H1 (cell line): Measurements from ENCODE around the gene CRADD. TPM values are rescaled to one million over a fixed set of nuclear protein-coding genes. Genes with fewer than 3 reads are reported as not detected.

Source experiments
- CTCF ChIA-PET: fragments of 300-600 bp; sonication (Branson Sonifier 250); formaldehyde crosslinking; loops from one replicate; lab custom pipeline; 2021; ENCODE audit not compliant: partially characterized antibody; lab: Charles Lee
- POLR2A ChIA-PET: fragments of 300-600 bp; sonication (Branson Sonifier 250); formaldehyde crosslinking; loops from one replicate; lab custom pipeline; 2021; ENCODE audit warnings: inconsistent platforms; ENCODE audit not compliant: partially characterized antibody; lab: Charles Lee
- DNase-seq, 2 experiments: peaks; one replicate each; pipeline versions ENCODE4 v3.0.0 to v3.0.0-alpha.2; 2010 to 2022; ENCODE audit warnings: low spot score in 2 of 2, low read depth in 1 of 2, mixed read lengths in 1 of 2
- FAIRE-seq: peaks from 2 replicates; lab custom pipeline; 2011; peaks lifted over from hg19 to GRCh38; lab: Jason Lieb, UNC
- H2AFZ ChIP-seq: 2 replicates; pipeline ENCODE4 v1.8.1; 2012; ENCODE audit warnings: low read length, inconsistent platforms
- H2AK5ac ChIP-seq: 2 replicates; pipeline ENCODE4 v1.6.1; 2013; ENCODE audit warnings: low read depth, low read length
- H2BK120ac ChIP-seq: replicated peaks from 2 replicates; pipeline ENCODE3; 2013; ENCODE audit warnings: low read depth, low read length, inconsistent platforms
- H2BK12ac ChIP-seq: 2 replicates; pipeline ENCODE4 v1.6.1; 2013; ENCODE audit warnings: low read depth, low read length
- H2BK15ac ChIP-seq: 2 replicates; pipeline ENCODE4 v1.6.1; 2013; ENCODE audit warnings: low read length
- H2BK20ac ChIP-seq: 2 replicates; pipeline ENCODE4 v1.6.1; 2013; ENCODE audit warnings: low read length
- H2BK5ac ChIP-seq: 2 replicates; pipeline ENCODE4 v1.6.1; 2013; ENCODE audit warnings: low read depth, low read length
- H3K14ac ChIP-seq: 2 replicates; pipeline ENCODE4 v1.6.1; 2013; ENCODE audit warnings: inconsistent platforms; ENCODE audit not compliant: insufficient read length
- H3K18ac ChIP-seq: 2 replicates; pipeline ENCODE4 v1.6.1; 2013; ENCODE audit warnings: low read length; ENCODE audit errors: extremely low read depth
- H3K23ac ChIP-seq: 2 replicates; pipeline ENCODE4 v1.6.1; 2013; ENCODE audit warnings: inconsistent platforms; ENCODE audit not compliant: insufficient read length
- H3K23me2 ChIP-seq: 2 replicates; pipeline ENCODE4 v1.6.1; 2013; ENCODE audit warnings: low read depth, low read length
- H3K27ac ChIP-seq: 2 replicates; pipeline ENCODE4 v1.6.1; 2011; ENCODE audit warnings: low read depth, low read length, inconsistent platforms
- H3K27me3 ChIP-seq, 4 experiments: replicated peaks in 1 of 4; 1 replicate in 1 of 4; 2 replicates in 3 of 4; pipeline versions ENCODE4 v1.6.1 to v1.8.1; 2011 to 2013; ENCODE audit warnings: low read length in 3 of 4, mild to moderate bottlenecking in 3 of 4, inconsistent platforms in 2 of 4, mixed read lengths in 2 of 4, moderate library complexity in 1 of 4; ENCODE audit not compliant: control insufficient read depth in 3 of 4, insufficient read depth in 3 of 4; ENCODE audit errors: extremely low read depth in 1 of 4
- H3K36me3 ChIP-seq, 4 experiments: 2 replicates each; pipeline versions ENCODE4 v1.6.1 to v1.8.1; 2011 to 2013; ENCODE audit warnings: mild to moderate bottlenecking in 4 of 4, low read length in 3 of 4, moderate library complexity in 2 of 4, control low read depth in 1 of 4, inconsistent platforms in 1 of 4; ENCODE audit not compliant: insufficient read depth in 4 of 4, control insufficient read depth in 2 of 4
- H3K4ac ChIP-seq: replicated peaks from 2 replicates; pipeline ENCODE3; 2013; ENCODE audit warnings: low read length, low read depth, mixed read lengths, inconsistent platforms; ENCODE audit not compliant: insufficient read length
- H3K4me1 ChIP-seq, 4 experiments: replicated peaks in 1 of 4; 1 replicate in 1 of 4; 2 replicates in 3 of 4; pipeline versions ENCODE4 v1.6.1 to v1.8.1; 2011 to 2013; ENCODE audit warnings: low read length in 3 of 4, inconsistent platforms in 2 of 4, mixed read lengths in 1 of 4; ENCODE audit not compliant: insufficient read depth in 4 of 4, control insufficient read depth in 3 of 4
- H3K4me2 ChIP-seq, 2 experiments: 2 replicates each; pipeline versions ENCODE4 v1.6.1 to v1.8.1; 2011 to 2013; ENCODE audit warnings: low read depth in 2 of 2, low read length in 2 of 2, control low read depth in 1 of 2, inconsistent platforms in 1 of 2, mild to moderate bottlenecking in 1 of 2; ENCODE audit not compliant: insufficient read depth in 1 of 2
- H3K4me3 ChIP-seq, 4 experiments: fragments of 200-600, 300-600 bp in 1 of 4; sonication (generic), shearing (Covaris generic), sonication (Bioruptor Twin) in 1 of 4; 2 replicates each; pipeline versions ENCODE4 v1.5.1 to v1.8.1; 2011 to 2016; ENCODE audit warnings: low read length in 4 of 4, low read depth in 3 of 4, control low read depth in 2 of 4, inconsistent platforms in 2 of 4, mild to moderate bottlenecking in 2 of 4, mixed read lengths in 1 of 4, moderate library complexity in 1 of 4; ENCODE audit not compliant: insufficient read depth in 2 of 4; ENCODE audit errors: extremely low read depth in 1 of 4
- H3K56ac ChIP-seq: replicated peaks from 2 replicates; pipeline ENCODE3; 2013; ENCODE audit warnings: low read depth, mild to moderate bottlenecking, mixed read lengths, low read length, inconsistent platforms; ENCODE audit not compliant: insufficient read length
- H3K79me1 ChIP-seq: 2 replicates; pipeline ENCODE4 v1.6.1; 2013; ENCODE audit warnings: low read depth, low read length, control low read depth
- H3K79me2 ChIP-seq, 2 experiments: 2 replicates each; pipeline versions ENCODE4 v1.6.1 to v1.8.1; 2012 to 2013; ENCODE audit warnings: low read length in 2 of 2, mild to moderate bottlenecking in 2 of 2, inconsistent platforms in 1 of 2; ENCODE audit not compliant: insufficient read depth in 2 of 2, control insufficient read depth in 1 of 2
- H3K9ac ChIP-seq, 4 experiments: replicated peaks in 1 of 4; 1 replicate in 1 of 4; 2 replicates in 3 of 4; pipeline versions ENCODE4 v1.6.1 to v1.8.1; 2011 to 2013; ENCODE audit warnings: low read depth in 3 of 4, low read length in 3 of 4, control low read depth in 2 of 4, mild to moderate bottlenecking in 2 of 4, moderate library complexity in 2 of 4, inconsistent platforms in 1 of 4; ENCODE audit errors: extremely low read depth in 1 of 4
- H3K9me3 ChIP-seq, 2 experiments: 2 replicates each; pipeline versions ENCODE4 v1.6.1 to v1.8.1; 2012 to 2013; ENCODE audit warnings: mild to moderate bottlenecking in 2 of 2, moderate library complexity in 2 of 2, control low read depth in 1 of 2, inconsistent platforms in 1 of 2, low read depth in 1 of 2, low read length in 1 of 2, mixed read lengths in 1 of 2; ENCODE audit not compliant: insufficient read depth in 2 of 2
- H4K20me1 ChIP-seq, 2 experiments: replicated peaks in 1 of 2; 2 replicates each; pipeline versions ENCODE3 to v1.8.1; 2011 to 2013; ENCODE audit warnings: inconsistent platforms in 2 of 2, low read length in 2 of 2, mild to moderate bottlenecking in 1 of 2; ENCODE audit not compliant: insufficient read depth in 2 of 2, control insufficient read depth in 1 of 2
- H4K5ac ChIP-seq: 2 replicates; pipeline ENCODE4 v1.6.1; 2013; ENCODE audit warnings: low read length, low read depth, mixed read lengths, inconsistent platforms; ENCODE audit not compliant: insufficient read length
- H4K8ac ChIP-seq: 2 replicates; pipeline ENCODE4 v1.8.0; 2013; ENCODE audit warnings: mild to moderate bottlenecking, moderate library complexity, low read length, inconsistent platforms; ENCODE audit not compliant: insufficient read depth; ENCODE audit errors: extremely low read depth
- H4K91ac ChIP-seq: replicated peaks from 2 replicates; pipeline ENCODE3; 2013; ENCODE audit warnings: low read length, mixed read lengths, inconsistent platforms; ENCODE audit not compliant: insufficient read length
- BACH1 ChIP-seq: IDR thresholded peaks from 2 replicates; pipeline ENCODE4 v1.6.1; 2012; ENCODE audit warnings: low read length, improper control_type of control experiment
- KDM1A ChIP-seq: fragments of 200-600, 300-600 bp; sonication (generic); IDR thresholded peaks from 2 replicates; pipeline ENCODE4 v1.7.1; 2016; ENCODE audit warnings: mild to moderate bottlenecking, low read length, borderline replicate concordance
- PHF8 ChIP-seq: fragments of 200-600 bp; sonication (generic); conservative IDR thresholded peaks from 2 replicates; pipeline ENCODE4 v1.7.1; 2012; ENCODE audit warnings: low read depth, mild to moderate bottlenecking, inconsistent platforms, low read length, moderate library complexity
- SIRT6 ChIP-seq: IDR thresholded peaks from one replicate; pipeline ENCODE4 v1.7.1; 2012; ENCODE audit warnings: low read length, inconsistent platforms
- TAF7 ChIP-seq: optimal IDR thresholded peaks from 2 replicates; pipeline ENCODE3; 2011; ENCODE audit warnings: low read depth, mild to moderate bottlenecking, inconsistent platforms, low read length, moderate library complexity, borderline replicate concordance
- TBP ChIP-seq: IDR thresholded peaks from 2 replicates; pipeline ENCODE4 v1.6.1; 2011; ENCODE audit warnings: low read depth, low read length, improper control_type of control experiment
- TEAD4 ChIP-seq: IDR thresholded peaks from 2 replicates; pipeline ENCODE4 v1.6.1; 2012; ENCODE audit warnings: low read depth, low read length, inconsistent platforms, mixed read lengths
- WGBS, 2 experiments: shearing (Covaris generic) in 1 of 2; methylation state at CpG; one replicate each; pipeline versions ENCODE4 v1.1.6 to v1.1.7; 2013 to 2015; ENCODE audit warnings: low lambda C conversion rate in 2 of 2, mixed read lengths in 2 of 2, inconsistent platforms in 1 of 2, low coverage in 1 of 2, missing lambda C conversion rate in 1 of 2; ENCODE audit not compliant: insufficient replicate concordance in 2 of 2, insufficient coverage in 1 of 2, insufficient read length in 1 of 2; ENCODE audit errors: extremely low coverage in 1 of 2, missing lambda C conversion rate in 1 of 2; 5-methylcytosine and 5-hydroxymethylcytosine counted together
- polyA plus RNA-seq, 7 experiments: library from polyadenylated mRNA; depleted of rRNA in 3 of 7; stranded (reverse) in 5 of 7; unstranded in 2 of 7; fragments of >200 nt in 5 of 7; fragments of 200-250 nt in 2 of 7; gene quantifications; 1 replicate in 5 of 7; 2 replicates in 1 of 7; 4 replicates in 1 of 7; pipeline versions ENCODE4 v1.2.1 to v1.2.3, GENCODE V29; 2011 to 2013; ENCODE audit warnings: missing spikeins in 2 of 7, mixed read lengths in 2 of 7
- total RNA-seq: library from RNA; stranded (reverse); fragmentation: NEBNext Ultra II Directional; extraction: Animal tissue kit (Norgen Biotek cat#: 25700); gene quantifications from 2 replicates; pipeline ENCODE4 v1.2.1, GENCODE V29; 2021

CRADD gene
- total and polyA plus RNA-seq, 2 of the 8 experiments (the other 6 are each of a cell fraction or from before 2014, with no cell fraction given): 8.1 to 15.4 TPM

DNA sequence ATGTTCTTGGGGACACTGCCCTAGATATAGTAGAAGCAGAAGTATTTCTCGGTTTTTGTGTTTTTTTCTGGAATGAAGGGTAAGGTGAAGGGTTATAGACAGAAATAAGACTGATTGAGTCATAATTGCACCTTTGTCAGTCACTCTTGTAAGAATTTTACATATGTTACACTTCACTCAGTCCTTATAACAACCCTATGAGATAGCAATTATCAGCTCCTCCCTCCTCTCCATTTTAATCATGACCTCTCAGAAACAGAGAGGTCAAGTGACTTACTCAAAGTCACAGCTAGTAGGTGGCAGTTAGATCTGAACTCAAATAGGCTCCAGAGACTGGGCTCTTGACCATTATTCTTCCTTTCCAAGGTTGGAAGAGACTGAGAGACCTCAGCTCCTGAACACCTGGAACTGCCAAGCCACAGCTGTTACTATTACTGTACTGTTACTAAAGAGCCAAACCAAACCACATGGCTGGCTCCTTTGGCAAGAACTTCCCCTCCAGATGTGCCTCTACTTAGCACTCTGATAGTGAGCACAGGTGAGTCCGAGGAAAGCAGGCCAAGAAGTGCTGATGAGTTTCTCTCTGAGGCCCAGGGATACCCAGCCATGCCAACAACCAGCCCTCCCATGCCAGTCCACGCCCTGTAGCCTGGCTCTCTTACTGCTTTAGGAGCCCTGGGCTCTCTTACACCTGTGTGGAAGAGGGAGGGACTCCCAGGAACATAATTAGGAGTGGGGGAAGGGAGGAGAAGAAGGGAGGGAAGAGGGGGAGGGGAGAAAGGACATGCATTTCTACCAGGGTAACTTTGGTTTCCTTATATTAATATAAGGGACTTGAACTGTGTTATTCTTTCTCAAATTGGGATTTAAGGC is 121.3 kb downstream of the CRADD start:
- Histone ChIP-seq H2BK12ac (no peak overlapping the region), H4K8ac (no peak overlapping the region), H3K14ac (no peak overlapping the region), H3K18ac (no peak overlapping the region), H2BK15ac (0 out of 2 replicates have a peak overlapping the region, but pooled peaks have one; percentile 5), H3K79me2 (no peaks in the 10 kb centered on the region), H3K4ac (no peak overlapping the region), H3K9me3 (no peaks in the 10 kb centered on the region), H3K4me2 (no peak overlapping the region), H4K91ac (peak overlapping the region; percentile 52), H3K27ac (no peak overlapping the region), H4K5ac (no peak overlapping the region), H2BK120ac (no peak overlapping the region), H3K56ac (no peak overlapping the region), H2BK20ac (no peak overlapping the region), H3K79me1 (no peaks in the 10 kb centered on the region), H3K23ac (no peak overlapping the region), H2AFZ (no peak overlapping the region), H3K27me3 (no peaks in the 10 kb centered on the region), H3K23me2 (no peaks in the 10 kb centered on the region), H3K4me3 (no peak overlapping the region), H3K9ac (no peak overlapping the region), H2BK5ac (no peak overlapping the region), H3K36me3 (no peaks in the 10 kb centered on the region), H4K20me1 (no peaks in the 10 kb centered on the region), H3K4me1 (peaks cover 0 to 7% (median 2%) of the 10 kb centered on the region in 4 experiments; a peak in 4 of 7 replicates), H2AK5ac (no peak overlapping the region)
- ChIA-PET CTCF (interaction anchor here (0.9 to 2.5 kb wide), 3 partner anchors 23 to 303 kb away, joined by 3 to 8 read pairs (median 6); no protein-coding TSS in a partner anchor), POLR2A (no interaction called here)
- DNase-seq: no peak
- WGBS, 2 experiments: 73% methylated on average over 3 of the region's 3 CpGs; no CpG with 5 or more reads in 1 of the 2 experiments
- TF ChIP-seq PHF8 (no peak), TEAD4 (no peak), KDM1A (no peak), BACH1 (no peak), TAF7 (no peak), SIRT6 (no peak), TBP (no peak)
- FAIRE-seq: no peak
